Measurements from ENCODE around the gene LZTS2. TPM values are rescaled to one million over a fixed set of nuclear protein-coding genes. Genes with fewer than 3 reads are reported as not detected.

The LZTS2 gene
- total RNA-seq, 1 experiment from 2014 or later, result 69.1 TPM

DNA sequence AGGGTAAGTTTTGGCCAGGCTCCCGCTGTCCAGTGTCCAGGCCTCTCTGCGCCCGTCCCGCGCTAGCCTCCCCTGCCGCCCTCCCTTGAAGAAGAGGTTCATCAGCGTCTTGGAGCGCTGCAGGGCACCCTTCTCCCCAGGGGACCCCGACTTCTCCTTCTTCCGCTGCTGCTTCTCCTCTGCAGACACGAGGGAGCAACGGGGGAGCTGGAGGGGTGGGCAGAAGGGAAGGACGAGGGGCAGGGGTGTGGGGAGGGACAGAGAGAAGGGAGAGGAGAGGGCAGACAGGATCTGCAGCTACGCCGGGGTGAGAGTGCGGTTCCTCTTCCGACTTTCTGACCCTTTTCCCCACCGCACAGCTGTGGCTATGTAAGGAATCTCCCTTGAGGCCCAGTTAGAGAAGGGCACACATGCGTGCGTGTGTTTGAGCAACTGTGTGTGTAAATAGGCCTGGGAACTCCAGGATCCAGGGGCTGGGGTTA lies 18.6 kb downstream of the LZTS2 start:
- no peak overlapping the region for H3K27ac Mint-ChIP-seq
- no peak overlapping the region for H3K27ac ChIP-seq (ENCODE audit: insufficient read length, low read depth, low read length)
- no peaks in the 10 kb centered on the region for H4K20me1 ChIP-seq (ENCODE audit: control insufficient read depth, insufficient read depth, insufficient read length)
- no peak overlapping the region for H2AK5ac ChIP-seq (ENCODE audit: insufficient read length, low read length)
- no peak overlapping the region for H2AFZ ChIP-seq (ENCODE audit: low read length)
- H3K4me2 ChIP-seq (ENCODE audit: insufficient read depth, insufficient read length, low read length), result peak overlapping the region; percentile 61
- H3K4me1 Mint-ChIP-seq, result peaks cover 17 to 30% of the 10 kb centered on the region in 2 experiments
- no peak overlapping the region for H4K91ac ChIP-seq (ENCODE audit: insufficient read length, low read depth, low read length)
- H3K4me3 Mint-ChIP-seq, result peak overlapping the region; percentile 48 to 72
- peaks cover 85% of the 10 kb centered on the region for H3K27me3 Mint-ChIP-seq (ENCODE audit: low read depth)
- no peak overlapping the region for H2BK120ac ChIP-seq (ENCODE audit: low read depth, low read length, poor library complexity, severe bottlenecking)
- H2BK15ac ChIP-seq (ENCODE audit: low read depth, low read length), result no peak overlapping the region
- H3K36me3 Mint-ChIP-seq (ENCODE audit: insufficient read depth in 1 of 3, low read depth in 3 of 3), result no peaks in the 10 kb centered on the region
- H3K56ac ChIP-seq (ENCODE audit: insufficient read length, low read depth, low read length), result no peak overlapping the region
- no CpG with 5 or more reads among the region's 20 CpGs for WGBS (ENCODE audit: extremely low coverage, insufficient read length, low lambda C conversion rate)
- H2BK12ac ChIP-seq (ENCODE audit: insufficient read length, low read depth, low read length), result no peak overlapping the region
- no peak overlapping the region for H2BK5ac ChIP-seq (ENCODE audit: insufficient read length, low read length)
- no peak overlapping the region for H4K5ac ChIP-seq (ENCODE audit: insufficient read length, low read depth, low read length)
- TF ChIP-seq, protein P1, sequence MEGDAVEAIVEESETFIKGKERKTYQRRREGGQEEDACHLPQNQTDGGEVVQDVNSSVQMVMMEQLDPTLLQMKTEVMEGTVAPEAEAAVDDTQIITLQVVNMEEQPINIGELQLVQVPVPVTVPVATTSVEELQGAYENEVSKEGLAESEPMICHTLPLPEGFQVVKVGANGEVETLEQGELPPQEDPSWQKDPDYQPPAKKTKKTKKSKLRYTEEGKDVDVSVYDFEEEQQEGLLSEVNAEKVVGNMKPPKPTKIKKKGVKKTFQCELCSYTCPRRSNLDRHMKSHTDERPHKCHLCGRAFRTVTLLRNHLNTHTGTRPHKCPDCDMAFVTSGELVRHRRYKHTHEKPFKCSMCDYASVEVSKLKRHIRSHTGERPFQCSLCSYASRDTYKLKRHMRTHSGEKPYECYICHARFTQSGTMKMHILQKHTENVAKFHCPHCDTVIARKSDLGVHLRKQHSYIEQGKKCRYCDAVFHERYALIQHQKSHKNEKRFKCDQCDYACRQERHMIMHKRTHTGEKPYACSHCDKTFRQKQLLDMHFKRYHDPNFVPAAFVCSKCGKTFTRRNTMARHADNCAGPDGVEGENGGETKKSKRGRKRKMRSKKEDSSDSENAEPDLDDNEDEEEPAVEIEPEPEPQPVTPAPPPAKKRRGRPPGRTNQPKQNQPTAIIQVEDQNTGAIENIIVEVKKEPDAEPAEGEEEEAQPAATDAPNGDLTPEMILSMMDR (conservative IDR thresholded peaks at IDR 0.05), result no peak
- H3K79me1 ChIP-seq (ENCODE audit: insufficient read depth, low read depth, low read length, poor library complexity, severe bottlenecking), result no peaks in the 10 kb centered on the region
- peaks cover 17% of the 10 kb centered on the region; the same call in 1 of the 2 replicates for H3K27me3 ChIP-seq (ENCODE audit: insufficient read depth, low read length)
- H4K8ac ChIP-seq (replicated peaks; ENCODE audit: insufficient read length, low read depth, low read length), result no peak overlapping the region
- no peaks in the 10 kb centered on the region for H3K4me1 ChIP-seq (ENCODE audit: insufficient read depth, low read length)
- H3K18ac ChIP-seq (ENCODE audit: insufficient read length, low read depth, low read length), result no peak overlapping the region
- H2BK20ac ChIP-seq (ENCODE audit: low read depth, low read length, poor library complexity, severe bottlenecking), result no peak overlapping the region
- no peaks in the 10 kb centered on the region for H3K79me2 ChIP-seq (ENCODE audit: insufficient read depth, low read length)
- H3K23me2 ChIP-seq (ENCODE audit: insufficient read length, low read depth, low read length, poor library complexity, severe bottlenecking), result peaks cover 10% of the 10 kb centered on the region
- H3K9ac ChIP-seq (ENCODE audit: extremely low read depth, insufficient read length, low read length), result no peak overlapping the region
- no peaks in the 10 kb centered on the region for H3K9me3 ChIP-seq (ENCODE audit: control insufficient read depth, low read depth, low read length)
- no peak overlapping the region for H3K4ac ChIP-seq (ENCODE audit: low read depth, low read length)
- DNase-seq, result peak; percentile 57
- no peak overlapping the region for H3K14ac ChIP-seq (ENCODE audit: insufficient read depth, low read length)
- no peak overlapping the region for H3T11ph ChIP-seq (ENCODE audit: low read length)
- no peaks in the 10 kb centered on the region; a peak in 1 of 5 replicates for H3K9me3 Mint-ChIP-seq
- no peak overlapping the region for H3K23ac ChIP-seq (ENCODE audit: insufficient read length, low read depth, low read length)
